H9 (cell line): Measurements from ENCODE around the gene WNT9A. TPM values are rescaled to one million over a fixed set of nuclear protein-coding genes. Genes with fewer than 3 reads are reported as not detected.

Experiments
- DNase-seq: peaks from one replicate; pipeline ENCODE4 v3.0.0-alpha.2; 2017
- H2AFZ ChIP-seq: one replicate; pipeline ENCODE4 v1.6.1; 2013; ENCODE audit warnings: mild to moderate bottlenecking, low read length, control low read depth, moderate library complexity
- H2AK5ac ChIP-seq: 2 replicates; pipeline ENCODE4 v1.6.1; 2013; ENCODE audit warnings: low read length, control low read depth, mixed read lengths; ENCODE audit not compliant: insufficient read length
- H2BK120ac ChIP-seq: one replicate; pipeline ENCODE4 v1.6.1; 2013; ENCODE audit warnings: low read depth, mild to moderate bottlenecking, low read length, control low read depth, inconsistent platforms; ENCODE audit not compliant: poor library complexity, severe bottlenecking
- H2BK12ac ChIP-seq: 2 replicates; pipeline ENCODE4 v1.6.1; 2013; ENCODE audit warnings: low read length, control low read depth, mixed read lengths, low read depth; ENCODE audit not compliant: insufficient read length
- H2BK15ac ChIP-seq: 2 replicates; pipeline ENCODE4 v1.6.1; 2013; ENCODE audit warnings: low read depth, low read length, control low read depth
- H2BK20ac ChIP-seq: one replicate; pipeline ENCODE4 v1.6.1; 2013; ENCODE audit warnings: low read depth, mild to moderate bottlenecking, low read length, control low read depth, inconsistent platforms; ENCODE audit not compliant: poor library complexity, severe bottlenecking
- H2BK5ac ChIP-seq: 2 replicates; pipeline ENCODE4 v1.6.1; 2013; ENCODE audit warnings: low read length, control low read depth, mixed read lengths; ENCODE audit not compliant: insufficient read length
- H3K14ac ChIP-seq: 2 replicates; pipeline ENCODE4 v1.6.1; 2013; ENCODE audit warnings: low read length, control low read depth; ENCODE audit not compliant: insufficient read depth
- H3K18ac ChIP-seq: 2 replicates; pipeline ENCODE4 v1.6.1; 2013; ENCODE audit warnings: low read depth, mild to moderate bottlenecking, mixed read lengths, low read length, control low read depth; ENCODE audit not compliant: insufficient read length
- H3K23ac ChIP-seq: 2 replicates; pipeline ENCODE4 v1.6.1; 2013; ENCODE audit warnings: low read length, control low read depth, mixed read lengths, low read depth; ENCODE audit not compliant: insufficient read length
- H3K23me2 ChIP-seq: 2 replicates; pipeline ENCODE4 v1.6.1; 2013; ENCODE audit warnings: low read depth, mild to moderate bottlenecking, mixed read lengths, low read length, control low read depth; ENCODE audit not compliant: insufficient read length, poor library complexity, severe bottlenecking
- H3K27ac ChIP-seq: 2 replicates; pipeline ENCODE4 v1.5.1; 2013; ENCODE audit warnings: low read length, control low read depth, mixed read lengths, low read depth; ENCODE audit not compliant: insufficient read length
- H3K27me3 ChIP-seq: 2 replicates; pipeline ENCODE4 v1.6.1; 2013; ENCODE audit warnings: low read length, control low read depth, inconsistent platforms; ENCODE audit not compliant: insufficient read depth
- H3K4ac ChIP-seq: 2 replicates; pipeline ENCODE4 v1.6.1; 2013; ENCODE audit warnings: low read depth, mild to moderate bottlenecking, control low read depth, inconsistent platforms, low read length, moderate library complexity
- H3K4me1 ChIP-seq: 2 replicates; pipeline ENCODE4 v1.6.1; 2013; ENCODE audit warnings: low read length, control low read depth, inconsistent platforms; ENCODE audit not compliant: insufficient read depth
- H3K4me2 ChIP-seq: 2 replicates; pipeline ENCODE4 v1.6.1; 2013; ENCODE audit warnings: low read length, control low read depth, mixed read lengths; ENCODE audit not compliant: insufficient read length, insufficient read depth
- H3K56ac ChIP-seq: 2 replicates; pipeline ENCODE4 v1.6.1; 2013; ENCODE audit warnings: low read depth, mild to moderate bottlenecking, mixed read lengths, low read length, control low read depth; ENCODE audit not compliant: insufficient read length
- H3K79me1 ChIP-seq: 2 replicates; pipeline ENCODE4 v1.6.1; 2013; ENCODE audit warnings: low read depth, mild to moderate bottlenecking, moderate library complexity, low read length, control low read depth, inconsistent platforms; ENCODE audit not compliant: insufficient read depth, poor library complexity, severe bottlenecking
- H3K79me2 ChIP-seq: 2 replicates; pipeline ENCODE4 v1.6.1; 2013; ENCODE audit warnings: low read length, control low read depth, inconsistent platforms; ENCODE audit not compliant: insufficient read depth
- H3K9ac ChIP-seq: 2 replicates; pipeline ENCODE4 v1.6.1; 2013; ENCODE audit warnings: low read length, control low read depth, mixed read lengths; ENCODE audit not compliant: insufficient read length; ENCODE audit errors: extremely low read depth
- H3K9me3 ChIP-seq: one replicate; pipeline ENCODE4 v1.6.1; 2013; ENCODE audit warnings: low read depth, low read length, inconsistent platforms; ENCODE audit not compliant: control insufficient read depth
- H3T11ph ChIP-seq: one replicate; pipeline ENCODE4 v1.6.1; 2013; ENCODE audit warnings: mild to moderate bottlenecking, low read length, control low read depth, inconsistent platforms
- H4K20me1 ChIP-seq: one replicate; pipeline ENCODE4 v1.6.1; 2013; ENCODE audit not compliant: control insufficient read depth, insufficient read length, insufficient read depth
- H4K5ac ChIP-seq: 2 replicates; pipeline ENCODE4 v1.6.1; 2013; ENCODE audit warnings: low read depth, mild to moderate bottlenecking, mixed read lengths, low read length, control low read depth; ENCODE audit not compliant: insufficient read length
- H4K8ac ChIP-seq: replicated peaks from 2 replicates; pipeline ENCODE4 v1.6.1; 2013; ENCODE audit warnings: low read length, control low read depth, mixed read lengths, low read depth; ENCODE audit not compliant: insufficient read length
- H4K91ac ChIP-seq: 2 replicates; pipeline ENCODE4 v1.6.1; 2013; ENCODE audit warnings: low read depth, mild to moderate bottlenecking, moderate library complexity, mixed read lengths, low read length, control low read depth; ENCODE audit not compliant: insufficient read length
- H3K27ac Mint-ChIP-seq, 3 experiments: 2 replicates in 2 of 3; 3 replicates in 1 of 3; pipeline ENCODE4 v1.8.0; 2020 to 2021; ENCODE audit warnings: mixed read lengths in 3 of 3, mild to moderate bottlenecking in 1 of 3, moderate library complexity in 1 of 3
- H3K27me3 Mint-ChIP-seq: 2 replicates; pipeline ENCODE4 v1.8.0; 2021; ENCODE audit warnings: low read depth, mild to moderate bottlenecking, moderate library complexity, mixed read lengths
- H3K36me3 Mint-ChIP-seq, 3 experiments: 2 replicates in 2 of 3; 3 replicates in 1 of 3; pipeline ENCODE4 v1.8.0; 2020 to 2021; ENCODE audit warnings: low read depth in 3 of 3, mixed read lengths in 3 of 3; ENCODE audit not compliant: insufficient read depth in 1 of 3
- H3K4me1 Mint-ChIP-seq, 2 experiments: 2 replicates each; pipeline ENCODE4 v1.8.0; 2020; ENCODE audit warnings: mixed read lengths in 2 of 2
- H3K4me3 Mint-ChIP-seq, 2 experiments: 2 replicates in 1 of 2; 3 replicates in 1 of 2; pipeline ENCODE4 v1.8.0; 2020 to 2021; ENCODE audit warnings: mild to moderate bottlenecking in 2 of 2, mixed read lengths in 2 of 2, moderate library complexity in 1 of 2
- H3K9me3 Mint-ChIP-seq, 2 experiments: 2 replicates in 1 of 2; 3 replicates in 1 of 2; pipeline ENCODE4 v1.8.0; 2020; ENCODE audit warnings: mild to moderate bottlenecking in 2 of 2, mixed read lengths in 2 of 2, moderate library complexity in 1 of 2
- CTCF ChIP-seq: fragments of 200-600 bp; sonication (generic); conservative IDR thresholded peaks from 3 replicates; pipeline ENCODE4 v1.8.0; 2021; ENCODE audit warnings: antibody characterized with exemption, mild to moderate bottlenecking
- WGBS: extraction: QIAGEN DNeasy Blood & Tissue Kit; methylation state at CpG from one replicate; pipeline ENCODE4 v1.1.7; 2013; ENCODE audit warnings: missing lambda C conversion rate, low lambda C conversion rate, mixed read lengths; ENCODE audit not compliant: insufficient read length; ENCODE audit errors: extremely low coverage; 5-methylcytosine and 5-hydroxymethylcytosine counted together
- total RNA-seq: library from RNA; stranded (reverse); gene quantifications from 2 replicates; pipeline ENCODE4 v1.2.1, GENCODE V29; 2021

Gene WNT9A
- total RNA-seq, 1 experiment from 2014 or later = 0.77 TPM

GRCh38 chr1:227911376-227911775 lies 36.4 kb downstream of the WNT9A start:
- Histone ChIP-seq H3K79me1 (no peaks in the 10 kb centered on the region), H3K27ac (no peak overlapping the region), H2AFZ (no peak overlapping the region), H3K14ac (no peak overlapping the region), H4K91ac (no peak overlapping the region), H3K79me2 (no peaks in the 10 kb centered on the region), H2BK12ac (no peak overlapping the region), H4K8ac (no peak overlapping the region), H4K20me1 (no peaks in the 10 kb centered on the region), H4K5ac (no peak overlapping the region), H3K4me2 (no peak overlapping the region), H3K9ac (no peak overlapping the region), H3K56ac (no peak overlapping the region), H2BK20ac (no peak overlapping the region), H2BK5ac (no peak overlapping the region), H3T11ph (no peak overlapping the region), H2BK120ac (no peak overlapping the region), H3K23me2 (no peaks in the 10 kb centered on the region), H3K18ac (no peak overlapping the region), H3K4ac (no peak overlapping the region), H3K4me1 (peaks cover 9% of the 10 kb centered on the region), H2BK15ac (no peak overlapping the region), H3K23ac (no peak overlapping the region), H3K9me3 (no peaks in the 10 kb centered on the region), H2AK5ac (no peak overlapping the region), H3K27me3 (no peaks in the 10 kb centered on the region)
- DNase-seq = no peak
- Mint-ChIP-seq H3K9me3 (no peaks in the 10 kb centered on the region), H3K27ac (no peak overlapping the region), H3K4me3 (no peak overlapping the region), H3K4me1 (peaks cover 34 to 52% of the 10 kb centered on the region in 2 experiments), H3K36me3 (no peaks in the 10 kb centered on the region), H3K27me3 (no peaks in the 10 kb centered on the region; the same call in 1 of the 2 replicates)
- no peak for TF ChIP-seq CTCF
- no CpG with 5 or more reads among the region's 8 CpGs for WGBS
